Naive B cell (primary cell): ENCODE measurements around the gene ANKRD55. TPM values are rescaled to one million over a fixed set of nuclear protein-coding genes. Genes with fewer than 3 reads are reported as not detected.
"Not testable (repeated sequence)": the region's sequence is repeated elsewhere in the genome, so short reads cannot be mapped to it uniquely, and the experiment has no call there.

ENCODE experiments used
- ATAC-seq, 2 donors: fragments of 150-1000 bp; cut with Tn5 transposase; 2 replicates each; pipeline ENCODE4 v1.10.0; 2021; ENCODE audit warnings: low read depth in 2 of 2, mild to moderate bottlenecking in 2 of 2, moderate library complexity in 2 of 2
- DNase-seq: peaks from one replicate; pipeline ENCODE4 v3.0.0; 2022
- H3K27ac Mint-ChIP-seq, 6 donors: one replicate each; pipeline ENCODE4 v1.8.0; 2020 to 2022; ENCODE audit warnings: mild to moderate bottlenecking in 6 of 6, mixed read lengths in 6 of 6, moderate library complexity in 5 of 6, inconsistent platforms in 2 of 6
- H3K27me3 Mint-ChIP-seq, 3 donors: one replicate each; pipeline ENCODE4 v1.8.0; 2021 to 2022; ENCODE audit warnings: mixed read lengths in 3 of 3, mild to moderate bottlenecking in 1 of 3
- H3K36me3 Mint-ChIP-seq, 2 donors: one replicate each; pipeline ENCODE4 v1.8.0; 2020 to 2022; ENCODE audit warnings: mixed read lengths in 2 of 2, inconsistent platforms in 1 of 2, mild to moderate bottlenecking in 1 of 2
- H3K4me1 Mint-ChIP-seq, 3 donors: one replicate each; pipeline ENCODE4 v1.8.0; 2020 to 2022; ENCODE audit warnings: mixed read lengths in 3 of 3, inconsistent platforms in 1 of 3, mild to moderate bottlenecking in 1 of 3, moderate library complexity in 1 of 3
- H3K4me3 Mint-ChIP-seq, 8 donors: one replicate each; pipeline ENCODE4 v1.8.0; 2020 to 2022; ENCODE audit warnings: mild to moderate bottlenecking in 8 of 8, mixed read lengths in 8 of 8, moderate library complexity in 8 of 8, inconsistent platforms in 2 of 8
- H3K9me3 Mint-ChIP-seq, 7 donors: one replicate each; pipeline ENCODE4 v1.8.0; 2020 to 2022; ENCODE audit warnings: mixed read lengths in 7 of 7, mild to moderate bottlenecking in 5 of 7, inconsistent platforms in 2 of 7, moderate library complexity in 1 of 7
- polyA plus RNA-seq, 6 donors: library from polyadenylated mRNA; unstranded; fragments of 300-500 nt; fragmentation: Illumina TruSeq; gene quantifications; one replicate each; pipeline ENCODE4 v1.2.3, GENCODE V29; 2021; ENCODE audit warnings: low read depth in 6 of 6

Gene ANKRD55
- polyA plus RNA-seq, 6 donors from 2014 or later: 0.13 TPM; not detected in 5

DNA sequence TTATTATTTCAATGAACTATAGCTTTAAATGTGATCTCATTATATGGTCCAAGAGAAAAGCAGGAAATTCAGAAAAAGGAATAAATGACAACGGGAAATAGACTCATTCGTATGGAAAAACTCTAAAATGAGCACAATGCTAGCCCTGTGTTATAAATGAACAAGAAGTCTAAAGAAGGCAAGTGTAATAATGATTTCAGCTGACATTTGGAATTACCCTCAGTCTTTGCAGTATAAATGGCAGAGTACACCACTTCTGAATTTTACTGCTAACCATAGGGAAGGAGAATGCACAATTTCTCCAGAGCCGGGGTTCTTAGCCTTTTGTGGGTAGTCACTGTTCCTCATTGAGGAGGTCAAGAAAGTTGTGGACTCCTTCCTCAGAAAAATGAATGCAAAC lies 93.1 kb downstream of the ANKRD55 start:
- Mint-ChIP-seq H3K27me3 (no peaks in the 10 kb centered on the region), H3K9me3 (no peaks in the 10 kb centered on the region), H3K36me3 (no peaks in the 10 kb centered on the region), H3K27ac (no peak overlapping the region), H3K4me1 (no peaks in the 10 kb centered on the region), H3K4me3 (no peak overlapping the region)
- ATAC-seq (no peak), DNase-seq (no peak)

DNA sequence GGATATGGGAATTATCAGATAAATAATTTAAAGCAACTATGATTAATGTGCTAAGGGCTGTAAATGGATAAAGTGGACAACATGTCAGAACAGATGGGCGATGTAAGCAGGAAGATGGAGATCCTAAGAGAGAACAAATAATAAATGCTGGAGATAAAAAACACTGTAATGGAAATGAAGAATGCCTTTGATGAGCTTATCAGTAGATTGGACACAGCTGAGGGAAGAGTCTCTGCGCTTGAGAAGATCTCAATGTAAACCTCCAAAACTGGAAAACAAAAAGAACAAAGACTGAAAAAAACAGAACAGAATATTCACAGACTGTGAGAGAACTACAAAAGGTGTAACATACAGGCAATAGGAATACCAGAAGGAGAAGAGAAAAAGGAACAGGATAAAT lies 102.5 kb downstream of the ANKRD55 start:
- no peak for DNase-seq
- Mint-ChIP-seq H3K4me3 (no peak overlapping the region), H3K4me1 (no peaks in the 10 kb centered on the region), H3K36me3 (peaks cover 0 to 10% of the 10 kb centered on the region in 2 donors), H3K9me3 (peaks cover 5 to 16% (median 11%) of the 10 kb centered on the region in 7 donors), H3K27ac (no peak overlapping the region), H3K27me3 (peaks cover 0 to 12% (median 4%) of the 10 kb centered on the region in 3 donors)
- no peak for ATAC-seq

DNA sequence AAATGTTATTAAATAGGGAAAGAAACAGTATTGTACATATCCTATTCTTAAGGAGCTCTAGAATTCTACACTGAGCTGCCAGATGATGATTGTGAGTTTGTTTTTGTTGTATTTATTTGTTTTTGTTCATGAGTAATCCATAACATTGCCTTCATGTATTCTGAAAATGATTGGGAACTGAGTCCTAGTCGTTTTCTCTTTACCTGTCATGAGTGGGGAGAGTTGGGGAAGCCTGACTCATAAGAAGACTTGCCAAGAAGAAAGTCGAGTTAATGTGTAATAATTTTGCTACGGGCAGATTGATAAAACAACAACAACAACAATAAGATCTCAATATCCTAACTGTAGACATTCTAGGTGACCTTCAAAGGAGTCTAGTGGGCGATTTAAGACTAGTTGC lies 103.8 kb downstream of the ANKRD55 start:
- Mint-ChIP-seq H3K4me1 (no peaks in the 10 kb centered on the region), H3K27me3 (peaks cover 0 to 12% (median 4%) of the 10 kb centered on the region in 3 donors), H3K36me3 (peaks cover 0 to 10% of the 10 kb centered on the region in 2 donors), H3K27ac (no peak overlapping the region), H3K9me3 (peaks cover 5 to 16% (median 11%) of the 10 kb centered on the region in 7 donors), H3K4me3 (no peak overlapping the region)
- ATAC-seq: no peak
- DNase-seq: no peak

DNA sequence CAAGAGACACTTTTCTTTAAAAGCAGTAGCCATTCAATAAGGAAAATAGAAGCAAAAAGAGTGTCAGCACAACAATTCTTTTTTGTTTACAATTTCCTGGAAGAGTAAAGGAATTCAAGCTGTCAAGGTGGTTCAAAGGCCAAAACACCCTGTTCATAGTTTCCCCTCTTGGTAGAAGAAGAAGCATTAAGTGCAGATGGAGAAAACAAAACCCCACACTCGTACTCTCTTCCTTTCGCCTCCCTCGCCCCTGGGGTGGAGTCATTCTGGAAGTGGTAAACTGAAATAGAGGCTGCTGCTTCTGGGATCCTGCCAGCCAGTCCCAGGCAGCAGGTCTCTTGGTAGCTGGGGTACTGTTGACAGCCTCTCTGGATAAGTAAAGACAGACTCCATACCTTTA lies 105.0 kb downstream of the ANKRD55 start:
- no peak for ATAC-seq

DNA sequence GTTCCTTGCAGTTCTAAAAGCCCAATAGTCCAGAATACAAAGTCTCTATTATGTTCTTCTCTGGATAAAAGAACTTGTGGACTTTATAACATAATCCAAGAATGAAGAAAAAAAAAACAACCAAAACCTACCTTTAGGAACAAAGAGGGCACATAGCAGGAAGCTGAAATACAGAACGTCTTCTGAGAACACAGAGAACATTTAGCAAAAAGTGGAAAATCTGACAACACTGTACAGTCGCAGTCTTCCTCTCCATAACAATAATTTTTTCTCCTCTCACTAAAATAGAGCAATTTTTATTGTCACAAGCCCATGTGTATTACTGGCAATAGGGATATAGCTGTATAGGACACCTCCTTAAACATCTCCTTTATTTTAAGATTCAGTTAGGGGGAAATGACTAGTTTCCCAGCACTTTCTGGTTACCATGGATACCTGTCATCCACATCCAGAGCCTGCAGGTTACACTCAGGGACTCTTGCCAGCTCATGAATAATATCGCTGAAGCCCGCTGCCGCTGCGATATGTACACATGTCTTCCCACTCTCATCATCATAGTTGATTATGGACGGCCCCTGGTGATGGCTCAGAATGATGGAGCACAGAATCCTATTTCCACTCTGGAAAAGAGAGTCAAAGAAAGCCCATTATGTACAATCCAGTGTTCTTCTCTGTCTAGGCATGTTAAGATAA lies 106.5 kb downstream of the ANKRD55 start:
- no peaks in the 10 kb centered on the region for H3K4me1 Mint-ChIP-seq
- ATAC-seq (no peak), DNase-seq (no peak)
- H3K27ac Mint-ChIP-seq: peak overlapping the region in 1 of 6 donors; percentile 63
- peaks cover 0 to 10% of the 10 kb centered on the region in 2 donors for H3K36me3 Mint-ChIP-seq
- H3K27me3 Mint-ChIP-seq: peaks cover 0 to 12% (median 4%) of the 10 kb centered on the region in 3 donors
- H3K4me3 Mint-ChIP-seq: no peak overlapping the region
- peaks cover 5 to 16% (median 11%) of the 10 kb centered on the region in 7 donors for H3K9me3 Mint-ChIP-seq

More for the DNA sequence above, 105.0 kb downstream of the ANKRD55 start:
- no peak overlapping the region for H3K4me3 Mint-ChIP-seq
- peaks cover 0 to 12% (median 4%) of the 10 kb centered on the region in 3 donors for H3K27me3 Mint-ChIP-seq
- peaks cover 0 to 10% of the 10 kb centered on the region in 2 donors for H3K36me3 Mint-ChIP-seq
- no peak for DNase-seq
- H3K27ac Mint-ChIP-seq: no peak overlapping the region
- peaks cover 5 to 16% (median 11%) of the 10 kb centered on the region in 7 donors for H3K9me3 Mint-ChIP-seq
- H3K4me1 Mint-ChIP-seq: no peaks in the 10 kb centered on the region

DNA sequence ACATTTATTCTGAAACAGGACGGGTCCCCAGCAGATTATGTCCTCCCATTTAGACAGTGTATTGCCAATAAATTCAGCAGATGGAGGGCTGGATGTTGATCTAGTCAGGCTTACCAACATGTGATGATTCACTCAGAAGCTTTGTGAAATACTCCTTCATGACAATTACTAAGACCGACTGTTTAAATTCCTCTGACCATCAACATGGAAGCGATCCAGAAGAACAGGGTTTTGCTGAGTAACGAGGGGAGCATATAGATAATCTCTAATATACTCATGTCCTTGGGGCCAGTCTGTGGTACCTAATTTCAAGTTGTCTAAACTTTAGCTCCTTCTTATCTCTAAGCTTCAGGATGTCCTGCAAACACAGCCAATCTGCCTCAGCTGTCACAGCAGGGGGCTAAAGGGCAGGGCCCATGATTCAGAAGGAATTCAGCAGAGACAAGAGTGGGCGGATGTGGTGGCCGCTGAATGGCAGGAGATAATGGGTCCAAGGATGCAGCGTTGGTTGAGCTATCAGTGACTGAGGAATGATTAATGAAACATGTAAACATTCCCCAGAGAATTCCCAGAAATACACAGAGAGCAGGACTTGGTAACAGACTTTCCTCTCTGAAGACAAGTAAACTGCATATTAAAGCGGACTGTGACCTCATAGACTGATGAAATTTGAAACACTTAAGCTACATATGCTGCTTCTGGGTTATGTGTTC lies 109.4 kb downstream of the ANKRD55 start:
- H3K4me3 Mint-ChIP-seq: no peak overlapping the region
- ATAC-seq (no peak), DNase-seq (no peak)
- H3K9me3 Mint-ChIP-seq: peaks cover 0 to 9% (median 2%) of the 10 kb centered on the region in 7 donors
- H3K27ac Mint-ChIP-seq: no peak overlapping the region
- H3K27me3 Mint-ChIP-seq: peaks cover 0 to 5% (median 0%) of the 10 kb centered on the region in 3 donors
- no peaks in the 10 kb centered on the region for H3K4me1 Mint-ChIP-seq
- H3K36me3 Mint-ChIP-seq: no peaks in the 10 kb centered on the region

DNA sequence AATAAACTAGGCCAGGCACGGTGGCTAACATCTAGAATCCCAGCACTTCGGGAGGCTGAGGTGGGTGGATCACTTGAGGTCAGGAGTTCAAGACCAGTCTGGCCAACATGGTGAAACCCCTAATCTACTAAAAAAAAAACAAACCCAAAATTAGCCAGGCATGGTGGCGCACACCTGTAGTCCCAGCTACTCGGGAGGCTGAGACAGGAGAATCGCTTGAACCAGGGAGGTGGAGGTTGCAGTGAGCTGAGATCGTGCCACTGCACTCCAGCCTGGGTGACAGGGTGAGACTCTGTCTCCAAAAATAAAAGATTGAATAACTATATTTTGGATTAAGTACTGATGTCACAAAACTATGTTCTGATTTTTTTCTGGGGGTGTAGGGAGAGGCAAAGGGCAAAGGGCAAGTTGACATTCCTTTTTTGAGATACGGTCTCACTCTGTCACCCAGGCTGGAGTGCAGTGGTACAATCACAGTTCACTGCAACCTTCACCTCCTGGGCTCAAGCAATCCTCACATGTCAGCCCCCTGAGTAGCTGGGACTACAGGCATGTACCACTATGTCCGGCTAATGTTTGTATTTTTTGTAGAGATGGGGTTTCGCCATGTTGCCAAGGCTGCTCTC lies 110.7 kb downstream of the ANKRD55 start:
- not testable (repeated sequence) for H3K27me3 Mint-ChIP-seq, DNase-seq, H3K4me1 Mint-ChIP-seq, ATAC-seq, H3K27ac Mint-ChIP-seq, H3K4me3 Mint-ChIP-seq, H3K9me3 Mint-ChIP-seq, H3K36me3 Mint-ChIP-seq

DNA sequence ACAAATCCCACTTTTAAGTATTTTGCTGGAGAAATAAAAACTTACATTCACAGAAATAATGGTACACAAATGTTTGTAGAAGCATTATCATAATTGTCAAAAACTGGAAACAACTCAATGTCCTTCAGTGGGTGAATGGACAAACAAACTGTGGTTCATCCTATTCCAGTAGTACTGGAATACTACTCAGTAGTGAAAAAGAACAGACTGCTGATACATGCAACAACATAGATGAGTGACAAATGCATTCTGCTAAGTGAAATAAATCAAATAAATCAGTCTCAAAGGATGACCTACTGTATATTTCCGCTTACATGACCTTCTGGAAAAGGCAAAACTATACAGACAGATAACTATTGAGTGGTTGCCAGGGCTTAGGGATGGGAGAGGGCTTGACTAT lies 114.1 kb downstream of the ANKRD55 start:
- no peak overlapping the region for H3K4me3 Mint-ChIP-seq
- H3K27me3 Mint-ChIP-seq: no peaks in the 10 kb centered on the region
- peaks cover 0 to 10% (median 2%) of the 10 kb centered on the region in 7 donors for H3K9me3 Mint-ChIP-seq
- no peak overlapping the region for H3K27ac Mint-ChIP-seq
- ATAC-seq: no peak
- no peaks in the 10 kb centered on the region for H3K36me3 Mint-ChIP-seq
- no peak for DNase-seq
- H3K4me1 Mint-ChIP-seq: no peaks in the 10 kb centered on the region

DNA sequence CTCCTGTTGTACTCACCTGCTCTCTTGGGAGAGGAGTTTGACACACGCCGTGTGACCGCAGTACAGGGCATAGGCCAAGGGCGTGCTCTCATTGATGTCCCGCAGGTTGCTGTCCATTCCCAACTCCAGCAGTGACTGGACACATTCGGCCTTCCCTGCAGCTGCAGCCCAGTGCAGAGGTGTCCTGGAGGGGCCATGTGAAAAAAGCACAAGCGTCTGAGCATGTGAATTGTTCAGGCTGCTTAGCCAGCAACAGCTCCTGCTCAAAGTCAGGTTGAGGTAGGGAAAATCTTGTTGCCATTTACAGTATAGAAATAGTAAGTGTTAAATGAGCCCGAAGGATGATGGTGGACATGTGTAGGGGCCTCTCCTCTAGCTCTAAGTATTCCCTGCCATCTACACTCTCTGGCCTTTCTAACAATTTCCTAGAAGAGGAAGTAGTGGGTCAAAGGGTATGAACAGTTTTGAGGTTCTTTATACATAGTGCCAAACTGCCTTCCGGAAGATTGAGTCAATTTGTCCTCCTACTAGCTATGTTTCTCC lies 116.5 kb downstream of the ANKRD55 start:
- no peak for ATAC-seq
- H3K4me3 Mint-ChIP-seq: no peak overlapping the region
- no peaks in the 10 kb centered on the region for H3K36me3 Mint-ChIP-seq
- H3K9me3 Mint-ChIP-seq: peaks cover 0 to 10% (median 2%) of the 10 kb centered on the region in 7 donors
- H3K27me3 Mint-ChIP-seq: no peaks in the 10 kb centered on the region
- no peak overlapping the region for H3K27ac Mint-ChIP-seq
- no peaks in the 10 kb centered on the region for H3K4me1 Mint-ChIP-seq
- no peak for DNase-seq

DNA sequence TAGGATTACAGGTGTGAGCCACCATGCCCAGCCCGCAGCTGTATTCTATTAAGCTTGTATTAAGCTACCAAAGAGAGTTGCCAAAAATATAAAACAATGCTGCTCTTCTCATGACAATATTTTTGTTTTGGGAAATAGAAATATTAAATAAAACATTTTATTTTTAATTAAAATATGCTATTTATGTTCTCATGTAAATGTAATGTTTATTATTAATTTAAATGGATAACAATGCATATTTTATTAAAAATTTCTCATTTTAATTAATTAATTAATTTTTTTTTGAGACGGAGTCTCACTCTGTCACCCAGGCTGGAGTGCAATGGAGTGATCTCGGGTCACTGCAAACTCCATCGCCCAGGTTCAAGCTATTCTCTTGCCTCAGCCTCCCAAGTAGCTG lies 117.5 kb downstream of the ANKRD55 start:
- ATAC-seq (no peak), DNase-seq (no peak)
- H3K4me1 Mint-ChIP-seq: no peaks in the 10 kb centered on the region
- no peak overlapping the region for H3K27ac Mint-ChIP-seq
- H3K4me3 Mint-ChIP-seq: peak overlapping the region in 1 of 8 donors; percentile 29
- no peaks in the 10 kb centered on the region for H3K36me3 Mint-ChIP-seq
- H3K9me3 Mint-ChIP-seq: peaks cover 0 to 10% (median 2%) of the 10 kb centered on the region in 7 donors
- no peaks in the 10 kb centered on the region for H3K27me3 Mint-ChIP-seq

DNA sequence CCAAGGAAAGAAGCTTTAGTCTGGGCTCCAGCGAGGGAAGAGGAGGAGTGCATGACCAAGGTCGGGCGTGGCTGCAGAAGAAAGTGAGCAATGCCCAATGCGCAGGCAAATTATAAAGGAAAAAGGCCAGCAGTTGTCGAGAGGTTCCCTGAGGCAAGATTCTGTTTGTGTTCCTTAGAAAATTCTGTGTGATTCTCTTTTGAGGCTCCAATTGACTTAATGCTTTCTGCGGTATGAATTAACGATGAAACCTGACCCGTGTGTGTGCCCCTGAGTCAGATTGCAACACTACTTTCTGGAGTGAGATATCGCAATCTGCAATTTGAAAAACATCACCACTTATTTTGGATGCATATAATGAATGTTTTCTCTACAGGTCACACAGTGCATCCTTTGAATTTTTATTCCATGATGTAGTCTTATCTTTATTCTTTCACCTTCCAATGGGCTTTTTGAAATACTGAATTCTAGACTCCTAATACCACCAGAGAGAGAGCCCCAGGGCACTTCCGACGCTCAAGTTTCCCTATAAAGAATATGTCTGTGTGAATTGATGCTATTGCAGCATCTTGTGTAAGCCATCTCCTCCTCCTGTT lies 120.5 kb downstream of the ANKRD55 start:
- H3K36me3 Mint-ChIP-seq: no peaks in the 10 kb centered on the region
- no peaks in the 10 kb centered on the region for H3K27me3 Mint-ChIP-seq
- no peak overlapping the region for H3K27ac Mint-ChIP-seq
- H3K4me3 Mint-ChIP-seq: no peak overlapping the region
- ATAC-seq (no peak), DNase-seq (no peak)
- H3K9me3 Mint-ChIP-seq: no peaks in the 10 kb centered on the region
- H3K4me1 Mint-ChIP-seq: no peaks in the 10 kb centered on the region

DNA sequence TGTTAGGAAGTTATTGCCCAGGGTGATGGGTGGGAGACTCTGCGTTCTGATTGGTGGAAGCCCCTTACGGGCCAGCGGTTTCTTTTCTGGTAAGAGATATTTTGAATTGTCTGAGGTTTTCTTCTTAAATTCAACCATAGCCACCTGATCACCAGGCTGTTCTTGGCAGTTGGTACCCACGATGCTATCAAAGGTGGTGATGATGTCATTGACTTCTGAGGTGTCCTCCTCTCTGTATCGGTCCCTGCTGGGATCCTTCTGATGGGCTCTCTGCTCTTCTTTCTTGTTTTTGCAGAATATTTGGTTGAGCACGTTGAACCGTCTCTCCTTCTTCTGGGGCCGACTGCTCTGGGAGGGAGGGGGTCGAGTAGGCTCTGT lies 121.7 kb downstream of the ANKRD55 start:
- no peaks in the 10 kb centered on the region for H3K36me3 Mint-ChIP-seq
- H3K4me3 Mint-ChIP-seq: no peak overlapping the region
- DNase-seq: no peak
- no peaks in the 10 kb centered on the region for H3K9me3 Mint-ChIP-seq
- no peaks in the 10 kb centered on the region for H3K27me3 Mint-ChIP-seq
- no peaks in the 10 kb centered on the region for H3K4me1 Mint-ChIP-seq
- no peak for ATAC-seq
- H3K27ac Mint-ChIP-seq: no peak overlapping the region

DNA sequence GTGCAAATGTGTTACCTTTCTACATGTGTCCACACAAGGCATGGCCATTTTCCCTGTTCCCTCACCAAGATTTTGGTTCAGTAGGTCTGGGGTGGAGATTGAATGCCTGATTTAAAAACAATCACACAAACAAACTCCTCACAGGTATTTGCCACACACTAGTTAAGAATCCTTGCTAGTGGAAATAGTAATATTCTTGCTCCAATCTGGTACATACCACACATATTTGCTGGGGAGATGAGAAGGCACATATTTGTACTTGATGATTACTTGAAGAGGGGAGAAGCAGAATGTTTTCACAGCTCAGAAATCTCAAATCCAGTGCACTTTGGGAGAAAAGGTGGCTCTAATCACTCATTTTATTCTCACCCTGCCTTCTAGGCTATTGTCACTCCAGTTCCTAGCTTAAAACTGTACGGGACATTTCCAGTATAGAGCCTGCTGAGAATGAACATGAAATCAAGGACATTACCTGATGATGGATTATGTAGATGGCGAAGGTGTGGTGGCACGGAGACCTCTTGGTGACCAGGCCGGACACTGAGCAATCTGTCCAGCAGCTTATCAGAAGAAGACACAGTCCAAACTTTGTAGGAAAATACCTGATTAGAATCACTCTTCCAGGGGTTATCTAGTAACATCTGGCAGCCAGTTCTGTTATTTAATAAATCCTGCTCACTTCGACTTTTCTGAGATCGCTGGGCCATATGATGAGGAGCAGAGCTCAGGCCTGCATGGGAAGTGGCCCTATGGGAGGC lies 122.3 kb downstream of the ANKRD55 start:
- no peaks in the 10 kb centered on the region for H3K27me3 Mint-ChIP-seq
- H3K9me3 Mint-ChIP-seq: no peaks in the 10 kb centered on the region
- H3K4me3 Mint-ChIP-seq: no peak overlapping the region
- DNase-seq (no peak), ATAC-seq (no peak)
- H3K27ac Mint-ChIP-seq: no peak overlapping the region
- H3K36me3 Mint-ChIP-seq: no peaks in the 10 kb centered on the region
- H3K4me1 Mint-ChIP-seq: no peaks in the 10 kb centered on the region
